HG03460 (cell line): ENCODE data around the gene GRID1.

Experiments used
- ATAC-seq: cut with Tn5 transposase; IDR thresholded peaks from one replicate; pipeline ENCODE4 v1.9.1; 2021; ENCODE audit not compliant: unreplicated experiment

GRID1 gene

DNA sequence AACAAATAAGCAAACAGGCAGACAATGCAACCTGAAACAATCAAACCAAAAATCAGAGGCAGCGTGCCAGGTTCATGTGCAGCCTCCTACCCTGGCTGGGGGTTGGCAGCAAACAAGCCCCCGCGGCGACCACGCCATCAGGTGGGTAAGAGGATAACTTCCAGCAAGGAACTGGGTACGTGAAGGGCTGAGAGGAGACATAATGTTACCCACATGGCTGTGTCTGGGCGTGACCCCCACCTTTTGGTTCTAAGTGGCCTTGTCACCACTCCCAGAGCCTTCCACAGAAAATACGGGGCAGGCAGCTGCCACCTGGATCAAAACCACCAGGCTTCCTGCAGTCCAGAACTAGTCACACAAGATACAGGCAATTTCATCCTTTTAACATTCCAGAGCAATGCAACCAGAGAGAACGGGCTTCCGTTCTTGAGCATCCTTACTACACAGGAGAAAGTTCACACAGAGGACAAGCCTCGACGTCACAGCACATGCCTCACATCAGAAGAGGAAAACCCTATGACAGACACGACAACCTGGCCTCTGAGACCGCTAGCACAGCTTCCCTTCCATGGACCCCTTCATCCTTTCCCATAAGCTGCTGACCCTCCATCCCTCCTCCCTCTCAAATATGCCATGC lies 171.0 kb downstream of the GRID1 start:
- ATAC-seq, result no peak

DNA sequence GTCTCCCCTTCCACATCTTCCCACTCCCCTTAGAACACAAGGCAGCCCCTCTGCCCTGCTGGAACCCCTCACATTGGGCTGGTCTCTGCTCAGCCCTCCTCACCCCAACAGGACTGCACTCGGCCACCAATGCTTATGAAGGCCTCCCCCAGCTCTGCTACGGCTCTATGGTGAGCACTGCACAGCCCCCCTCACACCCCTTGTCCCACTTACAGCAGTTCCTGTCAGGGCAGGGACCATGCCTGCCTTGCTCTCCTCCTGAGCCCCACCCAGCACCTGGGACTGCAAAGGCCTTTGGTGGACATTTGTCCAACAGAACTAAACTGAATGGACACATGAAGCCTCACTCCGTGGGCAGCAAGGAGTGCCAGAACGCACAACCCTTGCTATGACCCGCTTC lies 171.9 kb downstream of the GRID1 start:
- no peak for ATAC-seq

- ATAC-seq, result no peak
These were observed 172.8 kb downstream of the GRID1 start for GRCh38 chr10:86193841-86194240.

GRCh38 chr10:86192691-86193090 lies 173.9 kb downstream of the GRID1 start:
- no peak for ATAC-seq

DNA sequence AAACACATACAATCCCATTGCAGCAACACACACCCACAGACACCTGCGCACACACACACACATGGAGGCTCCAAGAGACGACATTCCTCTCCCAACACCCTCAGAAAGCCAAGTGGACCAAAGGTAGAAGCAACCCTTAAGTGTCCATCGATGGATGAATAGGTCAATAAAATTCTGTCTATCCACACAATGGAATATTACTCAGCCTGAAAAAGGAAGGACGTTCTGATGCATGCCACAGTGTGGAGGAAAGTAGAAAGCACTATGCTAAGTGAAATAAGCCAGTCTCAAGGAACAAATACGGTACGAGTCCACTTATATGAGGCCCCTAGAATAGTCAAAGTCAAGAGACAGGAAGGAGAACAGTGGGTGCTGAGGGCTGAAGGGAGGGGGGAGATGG lies 174.4 kb downstream of the GRID1 start:
- no peak for ATAC-seq

GRCh38 chr10:86191686-86192085 lies 174.9 kb downstream of the GRID1 start:
- no peak for ATAC-seq

DNA sequence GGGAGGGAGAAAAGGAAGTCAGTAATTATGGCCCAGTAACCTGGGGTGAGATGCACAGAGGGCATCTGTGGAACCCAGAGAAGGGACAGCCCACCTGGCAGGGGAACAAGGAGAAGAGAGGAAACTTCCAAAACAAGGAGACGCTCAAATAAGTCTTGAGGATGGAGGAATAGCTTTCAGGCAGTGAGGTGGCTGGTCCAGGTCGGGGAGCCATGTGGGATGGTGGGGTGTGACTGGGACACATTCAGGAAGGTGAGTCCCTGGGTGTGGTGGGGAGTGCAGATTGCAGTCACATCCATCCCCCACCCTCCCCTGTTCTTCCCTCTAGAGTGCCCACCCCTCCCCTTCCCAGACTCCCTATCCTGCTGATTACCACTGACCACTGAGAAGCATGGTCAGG lies 175.4 kb downstream of the GRID1 start:
- ATAC-seq, result no peak

- no peak for ATAC-seq
These were observed 176.3 kb downstream of the GRID1 start for GRCh38 chr10:86190291-86190690.

DNA sequence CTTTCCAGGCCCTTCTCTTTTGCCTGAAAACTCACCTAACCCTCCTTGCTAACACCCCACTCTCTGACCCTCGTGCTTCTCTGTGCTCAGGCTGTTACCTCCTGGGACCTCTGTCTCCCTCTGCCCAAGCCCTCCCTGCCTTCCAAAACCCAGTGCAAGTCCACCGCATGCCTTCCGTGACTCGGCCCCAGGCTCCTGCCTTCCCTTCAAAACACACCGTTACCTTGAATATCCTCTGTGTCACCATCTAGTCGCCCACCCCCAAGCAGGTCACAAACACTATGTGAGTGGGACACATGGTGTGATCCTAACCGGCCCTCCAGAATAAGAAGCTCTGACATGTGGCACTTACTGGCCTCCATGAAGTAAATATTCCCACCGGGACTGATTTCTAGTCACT lies 176.7 kb downstream of the GRID1 start:
- no peak for ATAC-seq

GRCh38 chr10:86188796-86189558 lies 177.6 kb downstream of the GRID1 start:
- ATAC-seq, result no peak

- ATAC-seq, result no peak
These were observed 178.3 kb downstream of the GRID1 start for GRCh38 chr10:86188326-86188725.

GRCh38 chr10:86187499-86188239 lies 178.9 kb downstream of the GRID1 start:
- no peak for ATAC-seq

DNA sequence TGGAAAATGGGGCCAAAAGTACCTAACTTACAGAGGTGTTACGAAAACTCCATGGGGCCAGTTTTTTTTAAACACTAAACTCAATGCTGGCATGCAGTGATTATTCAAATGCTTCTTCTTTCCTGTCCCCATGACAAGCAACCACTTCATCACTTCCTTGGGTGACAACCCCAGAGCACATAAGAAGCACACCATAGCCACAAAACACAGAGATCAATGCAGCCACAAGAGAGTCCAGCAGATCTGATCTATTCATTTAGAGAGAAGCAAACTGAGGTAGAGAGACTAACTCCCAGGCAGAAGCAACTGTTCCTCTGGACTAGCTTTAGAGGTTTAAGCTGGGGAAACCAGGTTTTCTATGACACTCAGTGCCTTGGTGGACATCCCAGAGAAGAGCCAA lies 180.0 kb downstream of the GRID1 start:
- no peak for ATAC-seq

DNA sequence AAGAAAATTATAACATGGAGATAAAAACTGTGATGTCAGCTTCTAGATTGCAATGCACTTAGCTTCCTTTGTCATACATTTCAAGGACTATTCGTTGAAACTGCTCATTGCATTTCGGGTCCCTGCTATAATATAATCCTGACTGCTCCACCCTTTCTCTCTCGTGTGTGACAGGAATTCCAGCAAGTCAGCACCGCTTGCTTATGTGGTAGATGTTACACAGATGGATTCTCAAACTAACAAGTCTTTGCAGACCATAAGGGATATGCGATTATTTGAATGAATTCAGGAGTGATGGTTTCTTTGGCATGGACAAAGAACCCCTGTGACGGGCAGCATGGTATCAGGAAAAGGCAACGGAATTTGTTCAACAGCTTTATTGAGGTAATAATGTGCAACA lies 184.0 kb downstream of the GRID1 start:
- ATAC-seq, result no peak

- no peak for ATAC-seq
These were observed 184.4 kb downstream of the GRID1 start for GRCh38 chr10:86182150-86182549.

DNA sequence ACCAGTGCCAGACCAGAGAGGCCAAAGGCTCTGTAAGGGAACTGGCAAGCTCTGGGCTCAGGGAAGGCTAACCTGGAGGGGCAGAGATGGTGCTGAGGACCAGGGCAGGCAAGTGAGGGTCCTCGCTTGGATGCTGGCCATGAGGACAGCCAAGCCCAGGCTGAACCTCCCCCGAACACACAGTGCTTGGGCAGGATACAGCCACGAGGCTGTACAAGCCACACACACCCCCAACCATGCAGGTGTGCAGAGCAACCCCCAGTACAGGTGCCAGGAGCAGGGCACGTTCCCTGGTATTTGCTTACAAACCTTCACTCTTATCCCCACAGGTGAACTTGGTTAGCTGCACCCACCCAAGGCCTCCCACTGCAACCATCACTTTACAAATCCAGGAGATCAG lies 185.7 kb downstream of the GRID1 start:
- no peak for ATAC-seq

DNA sequence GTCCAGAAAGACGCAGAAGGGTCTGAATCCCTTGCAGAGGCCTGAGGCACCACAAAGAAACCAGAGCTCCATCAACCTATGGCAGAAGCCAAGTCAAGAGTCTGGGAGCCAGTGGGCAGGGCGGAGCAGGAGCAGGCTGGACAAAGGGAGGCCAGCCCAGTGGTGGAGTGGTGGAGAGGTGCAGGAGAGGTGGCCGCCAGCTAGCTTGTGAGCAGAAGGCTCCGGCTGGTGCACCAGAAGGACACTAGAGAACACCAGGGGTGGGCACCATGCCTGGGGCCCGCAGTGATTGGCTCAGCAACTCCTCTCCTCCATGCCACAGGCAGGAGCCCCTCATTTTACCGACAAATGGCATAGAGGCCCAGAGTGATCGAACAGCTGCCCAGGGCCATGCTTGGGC lies 186.6 kb downstream of the GRID1 start:
- ATAC-seq, result no peak

- no peak for ATAC-seq
These were observed 187.5 kb downstream of the GRID1 start for GRCh38 chr10:86179153-86179524.

- no peak for ATAC-seq
These were observed 188.0 kb downstream of the GRID1 start for GRCh38 chr10:86178401-86179152.

- no peak for ATAC-seq
These were observed 188.9 kb downstream of the GRID1 start for GRCh38 chr10:86177537-86178155.
